Measurements from ENCODE around the gene PDGFC.

- TF ChIP-seq CTCF (IDR thresholded peaks at IDR 0.05), result no peak
- no peak for TF ChIP-seq POLR2A (IDR thresholded peaks at IDR 0.05)
These were observed 95.9 kb downstream of the PDGFC start for GRCh38 chr4:156875704-156876103.
